Measurements from ENCODE around the gene OR2T3.
"Not testable (repeated sequence)": the region's sequence is repeated elsewhere in the genome, so short reads cannot be mapped to it uniquely, and the experiment has no call there.

The OR2T3 gene, protein sequence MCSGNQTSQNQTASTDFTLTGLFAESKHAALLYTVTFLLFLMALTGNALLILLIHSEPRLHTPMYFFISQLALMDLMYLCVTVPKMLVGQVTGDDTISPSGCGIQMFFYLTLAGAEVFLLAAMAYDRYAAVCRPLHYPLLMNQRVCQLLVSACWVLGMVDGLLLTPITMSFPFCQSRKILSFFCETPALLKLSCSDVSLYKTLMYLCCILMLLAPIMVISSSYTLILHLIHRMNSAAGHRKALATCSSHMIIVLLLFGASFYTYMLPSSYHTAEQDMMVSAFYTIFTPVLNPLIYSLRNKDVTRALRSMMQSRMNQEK

DNA sequence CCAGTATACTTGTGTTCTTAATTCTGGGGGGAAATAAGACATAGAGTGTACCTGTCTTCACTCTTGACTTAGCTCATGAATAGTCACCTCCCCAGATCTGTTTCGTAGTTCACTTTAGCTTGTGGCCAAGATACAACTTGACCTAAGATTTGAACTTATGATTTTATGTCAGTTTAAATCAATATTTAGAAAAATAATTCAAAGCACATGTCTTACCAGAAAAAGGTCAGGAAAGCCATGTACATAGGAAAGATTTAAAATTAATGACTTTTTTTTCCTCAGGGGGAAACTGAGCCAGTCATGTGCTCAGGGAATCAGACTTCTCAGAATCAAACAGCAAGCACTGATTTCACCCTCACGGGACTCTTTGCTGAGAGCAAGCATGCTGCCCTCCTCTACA lies at the start of gene OR2T3:
Gene OR2T3, plus strand, starts transcription at position 301 of the 400 bp plus-strand sequence. Its CDS starts 0 bp downstream, at position 301.
- H3K4me3 ChIP-seq (ENCODE audit: low read depth, low read length); DNase-seq (ENCODE audit: low read depth); in situ Hi-C loops (cut with HindIII; ENCODE audit: low sequenced_read_pairs): not testable (repeated sequence)

DNA sequence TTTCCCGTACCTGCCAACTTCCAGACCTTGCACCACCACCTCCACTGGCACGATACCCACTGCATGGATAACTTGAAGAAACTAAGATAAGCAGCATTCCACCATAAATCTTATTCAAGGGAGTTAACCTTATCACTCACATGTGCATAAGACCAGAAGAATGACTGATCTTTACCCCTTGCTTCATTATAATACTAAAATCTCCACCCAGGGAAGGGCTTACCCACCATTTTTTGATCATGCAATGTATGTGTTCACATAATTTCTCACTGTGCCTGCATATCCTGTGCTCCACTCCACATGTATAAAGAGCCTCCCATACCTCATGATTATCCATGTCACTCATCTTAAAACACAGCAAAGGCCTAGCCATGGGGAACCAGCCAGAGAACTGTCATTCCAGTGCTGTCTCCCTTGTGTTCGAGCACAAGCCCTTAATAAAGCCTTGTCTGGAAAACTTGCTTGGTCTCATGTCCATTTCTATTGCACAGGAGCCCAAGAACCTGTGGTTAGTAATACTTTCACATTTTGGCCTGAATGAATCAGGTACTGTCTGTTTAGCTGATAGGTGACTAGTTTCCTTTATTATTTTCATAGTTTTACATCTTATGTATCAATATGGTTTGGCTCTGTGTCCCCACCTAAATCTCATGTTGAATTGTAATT lies 45.5 kb upstream of the OR2T3 start:
- DNase-seq (ENCODE audit: low read depth); in situ Hi-C loops (cut with HindIII; ENCODE audit: low sequenced_read_pairs); H3K4me3 ChIP-seq (ENCODE audit: low read depth, low read length): not testable (repeated sequence)

GRCh38 chr1:248428192-248428533 lies 45.0 kb upstream of the OR2T3 start:
- DNase-seq (ENCODE audit: low read depth); in situ Hi-C loops (cut with HindIII; ENCODE audit: low sequenced_read_pairs); H3K4me3 ChIP-seq (ENCODE audit: low read depth, low read length): not testable (repeated sequence)

- H3K4me3 ChIP-seq (ENCODE audit: low read depth, low read length); in situ Hi-C loops (cut with HindIII; ENCODE audit: low sequenced_read_pairs); DNase-seq (ENCODE audit: low read depth): not testable (repeated sequence)
Measured at GRCh38 chr1:248431683-248432082, 41.5 kb upstream of the OR2T3 start.

DNA sequence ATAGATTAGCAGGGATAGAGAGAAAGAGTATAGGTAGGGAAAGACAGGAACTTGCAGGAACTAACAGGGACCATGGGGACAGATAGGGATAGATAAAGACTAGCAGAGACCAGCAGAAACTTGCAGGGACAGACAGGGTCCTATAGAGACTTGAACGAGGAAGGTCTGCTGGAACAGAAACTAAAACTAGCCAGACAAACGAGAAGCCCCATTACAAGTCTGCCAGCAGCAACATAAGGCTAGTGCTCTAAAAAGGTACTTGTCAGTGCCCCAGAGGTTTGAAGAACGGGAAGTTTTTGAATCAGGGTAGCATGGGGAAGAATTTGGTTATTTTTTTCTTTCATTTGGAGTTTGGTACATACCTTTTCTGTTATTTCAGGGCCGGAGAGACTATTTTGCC lies 41.0 kb upstream of the OR2T3 start:
- H3K4me3 ChIP-seq (ENCODE audit: low read depth, low read length); DNase-seq (ENCODE audit: low read depth); in situ Hi-C loops (cut with HindIII; ENCODE audit: low sequenced_read_pairs): not testable (repeated sequence)

DNA sequence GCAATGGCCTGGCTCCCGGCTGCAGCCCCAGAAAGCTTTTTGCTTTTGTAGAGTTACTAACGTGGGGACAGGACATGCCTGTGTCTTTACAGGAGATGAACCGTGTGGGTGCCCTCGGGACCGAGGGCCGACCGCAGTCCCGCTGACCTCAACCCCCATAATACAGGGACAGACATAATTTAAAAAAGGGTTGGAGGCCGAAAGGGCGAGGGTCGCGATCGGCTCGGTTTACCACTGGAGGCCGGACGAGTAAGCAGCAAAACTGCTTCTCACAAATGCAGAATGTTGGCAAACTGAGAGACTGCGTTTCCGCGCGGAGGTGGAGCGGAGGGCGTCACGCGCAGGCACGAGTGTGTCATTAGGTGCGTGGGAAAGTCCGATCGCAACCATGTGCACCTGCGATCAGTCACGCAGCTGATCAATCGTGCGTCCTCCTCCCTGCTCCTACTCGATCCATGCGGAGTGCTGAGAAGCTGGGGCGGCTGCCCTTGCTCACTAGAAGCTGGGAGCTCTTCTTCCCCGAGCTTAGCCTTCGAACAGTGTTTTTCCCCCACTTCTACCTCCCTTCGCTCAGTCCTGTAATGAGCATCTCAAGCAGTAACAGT lies 39.2 kb upstream of the OR2T3 start:
- in situ Hi-C loops (cut with HindIII; ENCODE audit: low sequenced_read_pairs), result not testable (repeated sequence)

GRCh38 chr1:248434913-248435312 lies 38.2 kb upstream of the OR2T3 start:
- in situ Hi-C loops (cut with HindIII; ENCODE audit: low sequenced_read_pairs); H3K4me3 ChIP-seq (ENCODE audit: low read depth, low read length); DNase-seq (ENCODE audit: low read depth): not testable (repeated sequence)

More for the DNA sequence above, 39.2 kb upstream of the OR2T3 start:
- not testable (repeated sequence) for H3K4me3 ChIP-seq (ENCODE audit: low read depth, low read length); DNase-seq (ENCODE audit: low read depth)

GRCh38 chr1:248436303-248436702 lies 36.8 kb upstream of the OR2T3 start:
- H3K4me3 ChIP-seq (ENCODE audit: low read depth, low read length); DNase-seq (ENCODE audit: low read depth); in situ Hi-C loops (cut with HindIII; ENCODE audit: low sequenced_read_pairs): not testable (repeated sequence)

DNA sequence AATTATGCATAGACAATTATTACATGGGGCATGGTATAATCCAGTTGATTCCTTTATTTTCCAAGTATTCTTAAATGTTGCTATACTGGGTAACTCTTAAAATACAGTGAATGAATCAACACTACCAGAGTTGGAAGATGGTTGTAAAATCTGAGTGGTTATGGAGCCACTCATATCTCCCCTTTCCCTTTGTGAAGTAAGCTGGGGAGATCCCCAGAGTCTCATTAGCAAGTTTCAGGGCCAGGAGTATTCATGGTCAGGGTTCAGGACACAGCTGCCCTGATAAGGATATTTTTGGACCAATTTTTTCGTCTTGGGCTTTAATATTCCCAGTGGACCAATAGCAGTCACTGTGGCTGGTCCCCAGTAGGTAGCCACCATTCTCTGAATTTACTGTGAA lies 34.5 kb upstream of the OR2T3 start:
- in situ Hi-C loops (cut with HindIII; ENCODE audit: low sequenced_read_pairs); H3K4me3 ChIP-seq (ENCODE audit: low read depth, low read length); DNase-seq (ENCODE audit: low read depth): not testable (repeated sequence)

DNA sequence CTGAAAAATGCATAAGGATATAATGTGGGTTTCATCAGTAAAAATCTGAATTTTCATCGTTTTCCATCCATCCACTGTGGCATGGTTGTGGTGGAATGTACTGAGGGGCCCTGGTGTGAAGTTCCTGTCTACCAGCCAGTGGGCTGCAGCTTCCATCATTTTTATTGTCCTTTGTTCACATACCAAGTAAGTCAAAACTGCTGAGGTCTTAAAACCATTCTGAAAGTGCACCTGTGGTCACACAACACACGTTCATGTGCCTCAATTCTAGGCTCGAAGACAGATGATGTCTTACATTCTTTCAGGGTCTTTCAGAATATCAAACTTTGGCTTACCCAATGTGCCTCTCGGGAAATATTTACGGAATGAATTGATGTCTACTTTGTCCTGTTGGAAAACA lies 33.9 kb upstream of the OR2T3 start:
- H3K4me3 ChIP-seq (ENCODE audit: low read depth, low read length); in situ Hi-C loops (cut with HindIII; ENCODE audit: low sequenced_read_pairs); DNase-seq (ENCODE audit: low read depth): not testable (repeated sequence)

GRCh38 chr1:248442500-248443277 lies 30.5 kb upstream of the OR2T3 start:
- in situ Hi-C loops (cut with HindIII; ENCODE audit: low sequenced_read_pairs); DNase-seq (ENCODE audit: low read depth); H3K4me3 ChIP-seq (ENCODE audit: low read depth, low read length): not testable (repeated sequence)

DNA sequence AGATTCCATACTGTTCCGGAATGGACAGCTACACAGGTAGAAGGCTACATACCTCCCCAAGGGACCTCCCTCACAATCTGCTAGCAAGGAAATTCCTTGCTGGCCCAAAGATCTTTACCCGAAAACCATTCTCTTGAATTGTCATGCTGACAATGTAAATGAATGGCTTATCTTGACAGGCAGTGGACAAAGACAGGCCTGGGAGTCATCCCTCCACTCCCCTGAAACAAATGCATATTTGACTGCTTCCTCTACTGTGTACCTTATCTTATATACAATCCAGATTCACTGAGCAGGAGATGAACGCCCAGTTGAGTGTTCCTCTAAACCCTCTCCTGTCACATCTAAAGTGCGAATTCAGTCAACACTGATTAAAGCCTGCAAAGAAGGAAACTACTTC lies 28.5 kb upstream of the OR2T3 start:
- H3K4me3 ChIP-seq (ENCODE audit: low read depth, low read length); DNase-seq (ENCODE audit: low read depth); in situ Hi-C loops (cut with HindIII; ENCODE audit: low sequenced_read_pairs): not testable (repeated sequence)

DNA sequence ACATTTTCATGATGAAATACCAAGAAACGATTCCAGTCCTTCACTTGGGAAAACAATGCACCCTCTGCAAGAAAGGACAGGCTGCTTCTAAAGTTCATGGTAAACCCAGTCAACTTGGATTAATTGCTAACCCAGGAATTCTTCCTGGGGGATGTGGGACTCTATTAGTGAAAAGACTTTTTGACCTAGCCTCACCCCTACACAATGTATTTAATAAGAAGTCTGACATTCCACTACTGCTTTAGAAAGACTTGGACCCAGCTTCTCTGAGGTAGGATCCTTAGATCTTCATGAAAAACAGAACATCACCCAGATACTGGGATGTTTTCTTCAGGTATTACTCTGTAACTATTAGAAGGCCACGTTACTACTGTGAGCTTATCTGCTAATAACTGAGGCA lies 27.8 kb upstream of the OR2T3 start, which contains the start of gene OR2T2:
Gene OR2T2, plus strand, starts transcription at position 239 of the 400 bp plus-strand sequence. CDS start 7,161 bp downstream, outside the sequence.
- H3K4me3 ChIP-seq (ENCODE audit: low read depth, low read length); in situ Hi-C loops (cut with HindIII; ENCODE audit: low sequenced_read_pairs); DNase-seq (ENCODE audit: low read depth): not testable (repeated sequence)

DNA sequence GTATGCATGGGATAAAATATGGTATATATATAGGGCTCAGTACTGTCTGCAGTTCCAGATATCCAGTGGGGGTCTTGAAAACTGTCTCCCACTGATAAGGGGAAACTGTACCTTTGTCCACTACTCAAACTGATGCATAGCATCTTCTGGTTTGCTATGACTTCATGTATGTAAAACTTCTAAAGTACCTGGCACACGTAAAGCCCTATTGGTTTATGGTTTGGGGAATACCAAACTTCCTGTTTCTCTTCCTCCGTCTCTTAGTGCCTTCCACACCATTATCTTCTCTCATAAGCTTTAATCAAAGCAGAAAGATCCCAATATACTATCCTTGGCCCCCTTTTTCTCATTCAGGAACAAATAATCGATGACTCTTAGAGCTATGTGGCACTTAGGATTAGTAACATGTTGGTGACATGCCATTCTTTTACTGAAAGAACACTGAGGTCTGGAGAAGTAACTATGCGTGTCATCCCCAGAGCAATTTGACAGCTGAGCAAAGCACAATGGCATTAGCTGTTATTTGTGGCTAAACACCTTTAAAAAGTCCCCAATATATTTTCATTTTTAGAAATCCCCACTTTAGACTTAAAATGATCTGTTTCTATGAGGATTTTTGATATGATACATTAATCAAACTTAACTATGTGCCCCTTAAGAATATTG lies 24.6 kb upstream of the OR2T3 start:
- H3K4me3 ChIP-seq (ENCODE audit: low read depth, low read length); DNase-seq (ENCODE audit: low read depth); in situ Hi-C loops (cut with HindIII; ENCODE audit: low sequenced_read_pairs): not testable (repeated sequence)

DNA sequence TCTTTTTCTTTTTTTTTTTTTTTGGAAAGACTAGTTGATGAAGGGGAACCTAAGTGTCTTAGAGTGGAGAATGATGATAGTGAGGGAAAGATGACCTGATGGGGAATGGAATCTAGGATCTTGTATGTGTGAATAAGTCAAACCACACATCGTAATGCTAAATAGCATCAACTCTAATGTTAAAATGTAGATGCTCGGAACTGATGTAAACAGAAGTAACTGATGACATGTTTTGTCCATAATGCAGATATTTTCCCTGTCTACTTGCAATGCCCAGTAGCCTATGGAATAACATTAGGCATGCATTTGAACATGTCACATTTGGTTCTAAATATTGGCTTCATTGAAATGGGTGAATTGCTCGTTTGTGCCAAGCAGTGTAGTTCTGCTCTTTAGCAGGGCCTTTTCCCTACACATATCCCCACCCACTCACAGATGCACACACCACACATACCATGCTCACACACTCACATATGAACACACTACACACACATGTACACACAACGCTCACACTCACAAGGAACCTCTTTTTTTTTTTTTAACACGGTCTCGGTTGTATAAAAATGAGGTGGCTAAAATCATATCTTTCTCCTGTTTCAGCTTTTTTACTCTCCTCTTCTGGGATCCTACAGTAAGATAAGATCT lies 23.2 kb upstream of the OR2T3 start:
- DNase-seq (ENCODE audit: low read depth); H3K4me3 ChIP-seq (ENCODE audit: low read depth, low read length); in situ Hi-C loops (cut with HindIII; ENCODE audit: low sequenced_read_pairs): not testable (repeated sequence)

DNA sequence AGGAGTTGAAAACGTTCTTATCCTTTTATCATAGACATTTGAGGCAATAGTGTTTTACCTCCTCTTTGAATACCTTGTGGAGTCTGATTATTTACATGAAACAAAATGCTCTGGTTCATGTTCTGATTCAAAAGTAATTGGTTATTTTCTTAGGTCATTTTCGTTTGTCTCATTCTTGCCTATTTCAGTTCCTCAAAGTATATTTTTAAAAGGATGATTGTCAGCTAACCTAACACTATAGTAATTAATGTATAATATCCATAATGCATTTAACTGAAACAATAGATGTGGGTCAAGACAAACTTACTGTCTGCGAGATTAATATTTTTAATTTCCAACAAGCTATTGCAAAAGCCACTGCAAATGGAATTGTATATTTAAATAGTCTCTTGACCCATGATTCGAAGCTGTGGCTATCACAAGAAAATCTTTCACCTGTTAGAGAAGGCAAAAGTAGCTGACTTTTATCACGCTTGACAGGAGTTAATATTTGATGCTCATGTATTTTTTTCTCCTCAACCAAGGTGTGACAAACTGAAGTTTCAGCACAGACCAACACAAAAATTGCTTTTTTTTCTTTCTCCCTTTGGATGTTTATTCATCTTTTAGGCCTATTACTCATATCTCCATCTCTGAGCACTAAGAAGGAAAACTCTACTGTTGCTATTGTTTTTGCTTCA lies 22.5 kb upstream of the OR2T3 start:
- DNase-seq (ENCODE audit: low read depth); H3K4me3 ChIP-seq (ENCODE audit: low read depth, low read length); in situ Hi-C loops (cut with HindIII; ENCODE audit: low sequenced_read_pairs): not testable (repeated sequence)
